HG03469 (cell line): Measurements from ENCODE around the gene RPS6KA5.
A peak's percentile ranks its signal among the peaks of the same experiment; 100 is the strongest.
"Not testable (repeated sequence)": the region's sequence is repeated elsewhere in the genome, so short reads cannot be mapped to it uniquely, and the experiment has no call there.

Experiments used
- ATAC-seq: cut with Tn5 transposase; IDR thresholded peaks from one replicate; pipeline ENCODE4 v1.9.1; 2021; ENCODE audit warnings: mild to moderate bottlenecking, moderate library complexity, moderate number of reproducible peaks; ENCODE audit not compliant: unreplicated experiment

RPS6KA5 gene

GRCh38 chr14:91060351-91061055, at the start of gene RPS6KA5:
TSS of gene RPS6KA5 (minus strand) at chr14:91060641. CDS start at chr14:91060434, 207 bp downstream.
- ATAC-seq = peak; percentile 77

GRCh38 chr14:91108941-91109611, 48.6 kb upstream of the RPS6KA5 start:
- ATAC-seq = no peak

GRCh38 chr14:91103116-91103515, 42.7 kb upstream of the RPS6KA5 start:
- ATAC-seq = no peak

GRCh38 chr14:91100102-91100501, 39.7 kb upstream of the RPS6KA5 start:
- ATAC-seq = no peak

- ATAC-seq = no peak
Measured at GRCh38 chr14:91098591-91098990, 38.1 kb upstream of the RPS6KA5 start.

DNA sequence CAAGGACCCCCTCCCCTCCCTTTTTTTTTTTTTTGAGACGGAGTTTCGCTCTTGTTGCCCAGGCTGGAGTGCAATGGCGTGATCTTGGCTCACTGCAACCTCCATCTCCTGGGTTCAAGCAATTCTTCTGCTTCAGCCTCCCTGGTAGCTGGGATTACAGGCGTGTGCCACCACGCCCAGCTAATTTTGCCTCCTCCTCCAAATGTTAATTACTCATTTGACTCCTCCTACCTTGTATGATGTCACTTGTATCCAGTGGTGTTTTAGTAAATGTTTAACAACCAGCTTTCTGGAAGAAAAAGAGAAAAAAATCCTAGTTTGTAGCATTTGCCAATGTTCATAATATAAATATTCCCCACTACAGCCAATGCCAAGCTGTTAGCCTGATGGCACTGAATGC, 37.2 kb upstream of the RPS6KA5 start:
- not testable (repeated sequence) for ATAC-seq

DNA sequence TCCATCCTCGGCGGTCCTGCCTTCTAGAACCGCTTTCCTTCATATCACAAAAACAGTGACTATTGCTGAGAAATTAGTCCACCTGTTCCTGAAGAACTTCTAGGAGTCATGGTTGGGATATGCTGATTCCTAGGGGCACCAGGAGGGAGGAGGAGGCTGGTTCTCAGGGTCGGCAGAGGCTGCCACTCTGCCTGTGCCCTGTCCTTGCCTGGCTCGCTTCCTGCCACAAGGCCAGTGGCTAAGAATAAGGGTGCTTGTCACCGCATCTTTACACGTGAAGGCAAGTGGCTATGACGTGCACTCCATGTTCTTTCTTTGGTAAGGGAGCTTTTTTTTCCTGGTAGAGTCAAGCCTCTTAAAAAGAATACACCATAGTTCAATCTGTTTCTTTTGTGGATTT, 34.7 kb upstream of the RPS6KA5 start:
- ATAC-seq = no peak

GRCh38 chr14:91094772-91095171, 34.3 kb upstream of the RPS6KA5 start:
- ATAC-seq = no peak

- not testable (repeated sequence) for ATAC-seq
Measured at GRCh38 chr14:91093743-91094472, 33.5 kb upstream of the RPS6KA5 start.

DNA sequence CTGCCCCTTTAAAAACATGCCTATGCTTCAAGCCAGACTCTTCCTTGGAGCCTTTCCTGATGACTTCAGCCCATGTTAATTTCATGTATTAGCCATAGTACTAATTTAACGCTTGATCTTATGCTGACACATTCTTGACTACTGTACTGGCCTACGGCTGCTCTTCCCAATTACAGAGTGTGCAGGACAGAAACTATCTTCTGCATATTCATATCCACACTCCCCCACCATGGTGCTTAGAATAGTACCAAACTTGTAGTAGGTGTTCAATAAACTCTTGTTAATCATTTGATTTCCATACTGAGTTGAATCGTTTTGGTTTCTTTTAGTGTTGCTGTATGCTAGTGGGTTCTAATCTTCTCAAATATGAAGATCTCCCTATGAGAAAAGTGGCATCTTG, 31.6 kb upstream of the RPS6KA5 start:
- no peak for ATAC-seq

- no peak for ATAC-seq
Measured at GRCh38 chr14:91090743-91091142, 30.3 kb upstream of the RPS6KA5 start.

GRCh38 chr14:91089958-91090535, 29.6 kb upstream of the RPS6KA5 start:
- ATAC-seq = no peak

GRCh38 chr14:91088585-91089235, 28.3 kb upstream of the RPS6KA5 start:
- ATAC-seq = no peak

- ATAC-seq = not testable (repeated sequence)
Measured at GRCh38 chr14:91087470-91087869, 27.0 kb upstream of the RPS6KA5 start.

- ATAC-seq = no peak
Measured at GRCh38 chr14:91084516-91084915, 24.1 kb upstream of the RPS6KA5 start.

GRCh38 chr14:91082282-91082681, 21.8 kb upstream of the RPS6KA5 start:
- no peak for ATAC-seq

GRCh38 chr14:91080071-91080470, 19.6 kb upstream of the RPS6KA5 start:
- ATAC-seq = no peak

DNA sequence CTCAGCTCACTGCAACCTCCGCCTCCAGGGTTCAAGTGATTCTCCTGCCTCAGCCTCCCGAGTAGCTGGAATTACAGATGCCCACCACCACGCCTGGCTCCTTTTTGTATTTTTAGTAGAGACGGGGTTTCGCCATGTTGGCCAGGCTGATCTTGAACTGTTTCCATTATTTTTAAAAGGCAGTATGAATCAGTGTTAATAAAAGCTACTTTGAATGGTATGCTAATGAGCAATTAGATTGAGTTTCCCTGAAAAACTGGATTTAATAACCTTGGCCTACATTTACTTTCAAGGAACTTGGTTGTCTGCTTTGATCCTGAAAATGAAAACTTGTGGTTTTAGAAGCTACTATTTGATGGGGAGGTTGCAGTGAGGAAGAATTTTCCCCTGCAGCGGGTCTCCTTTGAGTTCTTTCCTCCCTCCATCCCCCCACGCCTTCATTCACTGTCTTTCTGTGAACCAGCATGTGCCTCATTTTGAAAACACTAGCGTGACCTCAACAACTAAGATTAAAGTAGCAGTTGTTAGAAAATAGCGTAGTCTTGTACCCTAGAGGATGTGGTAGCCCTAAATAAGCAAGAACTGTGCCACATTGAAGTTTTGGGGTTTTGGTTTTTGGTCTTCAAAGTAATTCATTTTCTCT, 17.8 kb upstream of the RPS6KA5 start:
- ATAC-seq = peak; percentile 67

- no peak for ATAC-seq
Measured at GRCh38 chr14:91075553-91075952, 15.1 kb upstream of the RPS6KA5 start.

DNA sequence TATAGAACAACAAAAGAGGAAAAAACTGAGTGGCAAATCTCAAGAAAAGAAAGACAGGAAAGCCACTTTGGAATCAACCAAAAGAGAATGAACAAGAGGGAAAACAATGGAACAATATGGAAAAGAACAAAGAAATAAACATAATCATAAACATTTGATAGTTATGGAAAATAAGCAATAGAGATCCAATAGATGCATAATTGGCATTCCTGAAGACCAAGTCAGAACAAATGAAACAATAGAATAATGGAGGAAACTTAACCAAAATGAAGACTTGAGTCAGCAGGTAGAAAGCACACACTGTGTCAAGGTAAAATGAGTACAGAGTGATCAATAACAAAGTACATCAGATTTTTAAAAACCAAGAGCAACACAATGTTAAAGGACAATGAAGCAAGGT, 10.1 kb upstream of the RPS6KA5 start:
- ATAC-seq = no peak
